K562 (cell line): ENCODE results near the gene CRABP2. TPM values are rescaled to one million over a fixed set of nuclear protein-coding genes. Genes with fewer than 3 reads are reported as not detected.

Source experiments
- ARID3B ChIP-seq: fragments of 250-450 bp; sonication (Bioruptor Pico); IDR thresholded peaks from 2 replicates; pipeline ENCODE4 v1.4.0; 2020; ENCODE audit warnings: borderline replicate concordance
- BRCA1 ChIP-seq, 2 experiments: fragments of 450-650 bp in 1 of 2; sonication (generic) in 1 of 2; formaldehyde crosslinking in 1 of 2; IDR thresholded peaks; 2 replicates each; pipeline versions ENCODE4 v1.5.0 to v1.6.1; 2017 to 2020; ENCODE audit warnings: mild to moderate bottlenecking in 1 of 2, missing genetic modification reagents in 1 of 2
- FOXM1 ChIP-seq, 2 experiments: fragments of 450-650 bp in 1 of 2; sonication (generic) in 1 of 2; formaldehyde crosslinking in 1 of 2; IDR thresholded peaks; 2 replicates each; pipeline versions ENCODE4 v1.6.1 to v1.9.0; 2017 to 2022; ENCODE audit warnings: low read depth in 2 of 2, mild to moderate bottlenecking in 2 of 2, missing genetic modification reagents in 1 of 2, moderate library complexity in 1 of 2
- GTF2A2 ChIP-seq: IDR thresholded peaks from 2 replicates; pipeline ENCODE4 v1.6.1; 2016; ENCODE audit warnings: mild to moderate bottlenecking, missing genetic modification characterization, missing compliant biosample characterization
- GTF2F1 ChIP-seq: IDR thresholded peaks from 2 replicates; pipeline ENCODE4 v1.6.1; 2011; ENCODE audit warnings: low read depth, low read length, improper control_type of control experiment
- JUND ChIP-seq, 2 experiments: IDR thresholded peaks; 2 replicates in 1 of 2; 3 replicates in 1 of 2; pipeline ENCODE4 v1.6.1; 2011; ENCODE audit warnings: borderline replicate concordance in 2 of 2, low read depth in 2 of 2, low read length in 2 of 2, improper control_type of control experiment in 1 of 2, missing biosample characterization in 1 of 2, missing genetic modification characterization in 1 of 2, missing genetic modification reagents in 1 of 2
- PHF21A ChIP-seq: fragments of 450-650 bp; IDR thresholded peaks from 2 replicates; pipeline ENCODE4 v1.6.1; 2017; ENCODE audit warnings: low read depth, borderline replicate concordance
- SPI1 ChIP-seq: IDR thresholded peaks from 2 replicates; pipeline ENCODE4 v1.6.1; 2011; ENCODE audit warnings: low read depth, low read length, control low read depth, borderline replicate concordance
- TCF7 ChIP-seq: sonication (generic); IDR thresholded peaks from 2 replicates; pipeline ENCODE4 v1.6.1; 2016; ENCODE audit warnings: antibody characterized with exemption, borderline replicate concordance
- XRCC5 ChIP-seq: fragments of 200-400 bp; formaldehyde crosslinking; IDR thresholded peaks from 2 replicates; pipeline ENCODE4 v1.6.1; 2017; ENCODE audit warnings: low read depth, mild to moderate bottlenecking, low read length
- ZNF133 ChIP-seq: fragments of 250-450 bp; sonication (Bioruptor Pico); IDR thresholded peaks from 2 replicates; pipeline ENCODE4 v1.4.0; 2020; ENCODE audit warnings: mild to moderate bottlenecking
- polyA plus RNA-seq, 8 experiments: library from polyadenylated mRNA; depleted of rRNA in 4 of 8; stranded (reverse) in 5 of 8; unstranded in 3 of 8; fragments of >200 nt; fragmentation: Nextera tagmentation in 2 of 8; fragmentation: Illumina TruSeq in 1 of 8; extraction: Ambion mirVana in 2 of 8; extraction: Trizol in 1 of 8; gene quantifications; 2 replicates each; pipeline versions ENCODE4 v1.2.1 to v1.2.3, GENCODE V29; 2011 to 2014; ENCODE audit warnings: inconsistent platforms in 1 of 8, missing spikeins in 1 of 8
- total RNA-seq, 7 experiments: library from RNA; depleted of rRNA in 6 of 7; stranded (reverse); fragments of >200 nt in 6 of 7; fragmentation: Illumina TruSeq in 2 of 7; extraction: Trizol in 2 of 7; gene quantifications; 2 replicates each; pipeline versions ENCODE4 v1.2.1 to v1.2.3, GENCODE V29; 2011 to 2021; ENCODE audit warnings: low replicate concordance in 1 of 7
- TF ChIP-seq, protein P1 (sequence below): fragments of 450-650 bp; IDR thresholded peaks from 2 replicates; pipeline ENCODE4 v1.6.1; 2016; ENCODE audit warnings: low read depth
- TF ChIP-seq, protein P2 (sequence below): fragments of 250-450 bp; sonication (Bioruptor Pico); IDR thresholded peaks from 2 replicates; pipeline ENCODE4 v1.8.0; 2022; ENCODE audit warnings: moderate library complexity, mild to moderate bottlenecking, inconsistent platforms
- TF ChIP-seq, protein P3 (sequence below): fragments of 250-450 bp; sonication (Bioruptor Pico); IDR thresholded peaks from 2 replicates; pipeline ENCODE4 v1.6.1; 2021; ENCODE audit warnings: mild to moderate bottlenecking

Gene CRABP2
- total and polyA plus RNA-seq, 9 of the 15 experiments (the other 6 are each of a cell fraction or from before 2014, with no cell fraction given) = 0.30 to 2.5 (median 0.82) TPM

DNA sequence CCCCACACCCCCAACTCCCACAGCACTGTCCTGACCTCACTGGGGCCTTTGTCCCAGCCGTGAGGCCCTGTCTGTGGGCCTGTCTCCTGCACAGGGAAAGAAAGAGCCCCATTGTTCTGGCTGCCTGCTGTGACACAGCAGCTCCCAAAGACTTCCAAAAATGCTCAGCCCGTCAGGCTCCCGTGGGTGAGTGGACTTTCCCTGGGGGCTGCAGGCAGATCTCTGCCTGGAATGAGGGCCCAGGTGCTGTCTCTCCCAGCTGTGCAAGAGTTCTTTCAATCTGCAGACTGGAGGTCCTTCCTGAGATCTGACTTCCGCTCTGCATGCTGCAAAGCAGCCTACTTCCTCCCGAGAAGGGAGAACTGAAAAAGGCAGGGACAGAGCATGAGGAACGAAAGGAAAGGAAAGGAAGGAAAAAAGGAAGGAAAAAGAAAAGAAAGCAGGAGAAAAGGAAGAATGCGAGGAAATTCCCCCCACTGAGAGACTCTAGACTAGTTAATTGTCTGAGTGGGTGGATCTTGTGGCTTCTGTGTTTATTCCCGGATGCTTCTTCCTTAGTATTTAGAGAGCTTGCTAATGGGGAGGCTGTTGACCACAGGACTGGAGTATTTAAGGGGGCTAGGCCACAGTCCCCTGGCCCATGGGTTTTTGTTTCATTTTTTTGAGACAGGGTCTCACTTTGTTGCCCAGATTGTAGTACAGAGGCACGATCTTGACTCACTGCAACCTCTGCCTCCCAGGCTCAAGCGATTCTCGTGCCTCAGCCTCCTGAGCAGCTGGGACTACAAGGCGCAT lies 43.2 kb downstream of the CRABP2 start (continued):
- TF ChIP-seq, protein P1, sequence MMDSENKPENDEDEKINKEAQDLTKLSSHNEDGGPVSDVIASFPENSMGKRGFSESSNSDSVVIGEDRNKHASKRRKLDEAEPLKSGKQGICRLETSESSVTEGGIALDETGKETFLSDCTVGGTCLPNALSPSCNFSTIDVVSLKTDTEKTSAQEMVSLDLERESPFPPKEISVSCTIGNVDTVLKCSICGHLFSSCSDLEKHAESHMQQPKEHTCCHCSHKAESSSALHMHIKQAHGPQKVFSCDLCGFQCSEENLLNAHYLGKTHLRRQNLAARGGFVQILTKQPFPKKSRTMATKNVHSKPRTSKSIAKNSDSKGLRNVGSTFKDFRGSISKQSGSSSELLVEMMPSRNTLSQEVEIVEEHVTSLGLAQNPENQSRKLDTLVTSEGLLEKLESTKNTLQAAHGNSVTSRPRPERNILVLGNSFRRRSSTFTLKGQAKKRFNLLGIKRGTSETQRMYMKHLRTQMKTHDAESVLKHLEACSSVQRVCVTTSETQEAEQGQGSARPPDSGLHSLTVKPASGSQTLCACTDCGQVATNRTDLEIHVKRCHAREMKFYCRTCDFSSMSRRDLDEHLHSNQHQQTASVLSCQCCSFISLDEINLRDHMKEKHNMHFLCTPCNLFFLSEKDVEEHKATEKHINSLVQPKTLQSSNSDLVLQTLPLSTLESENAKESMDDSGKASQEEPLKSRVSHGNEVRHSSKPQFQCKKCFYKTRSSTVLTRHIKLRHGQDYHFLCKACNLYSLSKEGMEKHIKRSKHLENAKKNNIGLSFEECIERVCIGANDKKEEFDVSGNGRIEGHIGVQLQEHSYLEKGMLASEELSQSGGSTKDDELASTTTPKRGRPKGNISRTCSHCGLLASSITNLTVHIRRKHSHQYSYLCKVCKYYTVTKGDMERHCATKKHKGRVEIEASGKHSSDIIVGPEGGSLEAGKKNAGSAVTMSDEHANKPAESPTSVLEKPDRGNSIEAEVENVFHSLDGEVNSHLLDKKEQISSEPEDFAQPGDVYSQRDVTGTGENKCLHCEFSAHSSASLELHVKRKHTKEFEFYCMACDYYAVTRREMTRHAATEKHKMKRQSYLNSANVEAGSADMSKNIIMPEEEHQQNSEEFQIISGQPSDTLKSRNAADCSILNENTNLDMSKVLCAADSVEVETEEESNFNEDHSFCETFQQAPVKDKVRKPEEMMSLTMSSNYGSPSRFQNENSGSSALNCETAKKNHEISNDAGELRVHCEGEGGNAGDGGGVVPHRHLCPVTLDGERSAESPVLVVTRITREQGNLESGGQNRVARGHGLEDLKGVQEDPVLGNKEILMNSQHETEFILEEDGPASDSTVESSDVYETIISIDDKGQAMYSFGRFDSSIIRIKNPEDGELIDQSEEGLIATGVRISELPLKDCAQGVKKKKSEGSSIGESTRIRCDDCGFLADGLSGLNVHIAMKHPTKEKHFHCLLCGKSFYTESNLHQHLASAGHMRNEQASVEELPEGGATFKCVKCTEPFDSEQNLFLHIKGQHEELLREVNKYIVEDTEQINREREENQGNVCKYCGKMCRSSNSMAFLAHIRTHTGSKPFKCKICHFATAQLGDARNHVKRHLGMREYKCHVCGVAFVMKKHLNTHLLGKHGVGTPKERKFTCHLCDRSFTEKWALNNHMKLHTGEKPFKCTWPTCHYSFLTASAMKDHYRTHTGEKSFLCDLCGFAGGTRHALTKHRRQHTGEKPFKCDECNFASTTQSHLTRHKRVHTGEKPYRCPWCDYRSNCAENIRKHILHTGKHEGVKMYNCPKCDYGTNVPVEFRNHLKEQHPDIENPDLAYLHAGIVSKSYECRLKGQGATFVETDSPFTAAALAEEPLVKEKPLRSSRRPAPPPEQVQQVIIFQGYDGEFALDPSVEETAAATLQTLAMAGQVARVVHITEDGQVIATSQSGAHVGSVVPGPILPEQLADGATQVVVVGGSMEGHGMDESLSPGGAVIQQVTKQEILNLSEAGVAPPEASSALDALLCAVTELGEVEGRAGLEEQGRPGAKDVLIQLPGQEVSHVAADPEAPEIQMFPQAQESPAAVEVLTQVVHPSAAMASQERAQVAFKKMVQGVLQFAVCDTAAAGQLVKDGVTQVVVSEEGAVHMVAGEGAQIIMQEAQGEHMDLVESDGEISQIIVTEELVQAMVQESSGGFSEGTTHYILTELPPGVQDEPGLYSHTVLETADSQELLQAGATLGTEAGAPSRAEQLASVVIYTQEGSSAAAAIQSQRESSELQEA = no peak
- TF ChIP-seq, protein P2, sequence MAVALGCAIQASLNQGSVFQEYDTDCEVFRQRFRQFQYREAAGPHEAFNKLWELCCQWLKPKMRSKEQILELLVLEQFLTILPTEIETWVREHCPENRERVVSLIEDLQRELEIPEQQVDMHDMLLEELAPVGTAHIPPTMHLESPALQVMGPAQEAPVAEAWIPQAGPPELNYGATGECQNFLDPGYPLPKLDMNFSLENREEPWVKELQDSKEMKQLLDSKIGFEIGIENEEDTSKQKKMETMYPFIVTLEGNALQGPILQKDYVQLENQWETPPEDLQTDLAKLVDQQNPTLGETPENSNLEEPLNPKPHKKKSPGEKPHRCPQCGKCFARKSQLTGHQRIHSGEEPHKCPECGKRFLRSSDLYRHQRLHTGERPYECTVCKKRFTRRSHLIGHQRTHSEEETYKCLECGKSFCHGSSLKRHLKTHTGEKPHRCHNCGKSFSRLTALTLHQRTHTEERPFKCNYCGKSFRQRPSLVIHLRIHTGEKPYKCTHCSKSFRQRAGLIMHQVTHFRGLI (CRISPR knock-in tag) = no peak
- no peak for TF ChIP-seq GTF2A2
- peak; percentile 10; the same call in 1 of the 2 replicates for TF ChIP-seq PHF21A
- no peak for TF ChIP-seq BRCA1 (IDR thresholded peaks at IDR 0.05)
- no peak for TF ChIP-seq BRCA1 (CRISPR knock-in tag; IDR thresholded peaks at IDR 0.05)
- no peak for TF ChIP-seq XRCC5
- TF ChIP-seq JUND (IDR thresholded peaks at IDR 0.05; ENCODE audit: borderline replicate concordance, low read depth, low read length) = no peak
- TF ChIP-seq JUND (tag; IDR thresholded peaks at IDR 0.05; ENCODE audit: borderline replicate concordance, low read depth, low read length) = 0 out of 3 replicates have a peak, but pooled peaks have one; percentile 14
- 0 out of 2 replicates have a peak, but pooled peaks have one; percentile 14 for TF ChIP-seq FOXM1 (IDR thresholded peaks at IDR 0.05; ENCODE audit: low read depth)
- no peak for TF ChIP-seq FOXM1 (CRISPR knock-in tag; IDR thresholded peaks at IDR 0.05; ENCODE audit: low read depth)
- TF ChIP-seq, protein P3, sequence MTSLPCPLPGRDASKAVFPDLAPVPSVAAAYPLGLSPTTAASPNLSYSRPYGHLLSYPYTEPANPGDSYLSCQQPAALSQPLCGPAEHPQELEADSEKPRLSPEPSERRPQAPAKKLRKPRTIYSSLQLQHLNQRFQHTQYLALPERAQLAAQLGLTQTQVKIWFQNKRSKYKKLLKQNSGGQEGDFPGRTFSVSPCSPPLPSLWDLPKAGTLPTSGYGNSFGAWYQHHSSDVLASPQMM (CRISPR knock-in tag) = no peak
- no peak for TF ChIP-seq TCF7
- peak; percentile 82 for TF ChIP-seq SPI1
- no peak for TF ChIP-seq ZNF133 (CRISPR knock-in tag)
- no peak for TF ChIP-seq GTF2F1
- no peak for TF ChIP-seq ARID3B (CRISPR knock-in tag)
